GM18858 (cell line): Measurements from ENCODE around the gene CTDSP2.
"Not testable (repeated sequence)": the region's sequence is repeated elsewhere in the genome, so short reads cannot be mapped to it uniquely, and the experiment has no call there.

Experiments
- ATAC-seq: cut with Tn5 transposase; IDR thresholded peaks from one replicate; pipeline ENCODE4 v1.9.1; 2021; ENCODE audit not compliant: unreplicated experiment

The CTDSP2 gene

GRCh38 chr12:57846577-57847319 is at the start of gene CTDSP2:
Gene CTDSP2 (minus strand): TSS chr12:57846729. CDS start chr12:57846435, 294 bp downstream.
- peak; percentile 30 for ATAC-seq

GRCh38 chr12:57896115-57896433 is 49.5 kb upstream of the CTDSP2 start:
- no peak for ATAC-seq

- ATAC-seq = no peak
These were observed 49.0 kb upstream of the CTDSP2 start for GRCh38 chr12:57895389-57896114.

GRCh38 chr12:57894399-57895292 is 48.1 kb upstream of the CTDSP2 start:
- ATAC-seq = no peak

- no peak for ATAC-seq
These were observed 47.2 kb upstream of the CTDSP2 start for GRCh38 chr12:57893431-57894353.

- no peak for ATAC-seq
These were observed 45.9 kb upstream of the CTDSP2 start for GRCh38 chr12:57892232-57892972.

- ATAC-seq = no peak
These were observed 45.2 kb upstream of the CTDSP2 start for GRCh38 chr12:57891542-57892228.

GRCh38 chr12:57890191-57891115 is 43.9 kb upstream of the CTDSP2 start:
- ATAC-seq = no peak

GRCh38 chr12:57889500-57889989 is 43.0 kb upstream of the CTDSP2 start:
- no peak for ATAC-seq

GRCh38 chr12:57888409-57889157 is 42.1 kb upstream of the CTDSP2 start:
- no peak for ATAC-seq

GRCh38 chr12:57887631-57888408 is 41.3 kb upstream of the CTDSP2 start:
- ATAC-seq = no peak

- not testable (repeated sequence) for ATAC-seq
These were observed 40.4 kb upstream of the CTDSP2 start for GRCh38 chr12:57886964-57887363.

GRCh38 chr12:57886542-57886941 is 40.0 kb upstream of the CTDSP2 start:
- ATAC-seq = no peak

- no peak for ATAC-seq
These were observed 38.7 kb upstream of the CTDSP2 start for GRCh38 chr12:57885207-57885606.

GRCh38 chr12:57883700-57884099 is 37.2 kb upstream of the CTDSP2 start:
- ATAC-seq = no peak

GRCh38 chr12:57883057-57883456 is 36.5 kb upstream of the CTDSP2 start:
- ATAC-seq = no peak
